Panc1 (cell line): ENCODE measurements around the gene PSMA6.
"Not testable (repeated sequence)": the region's sequence is repeated elsewhere in the genome, so short reads cannot be mapped to it uniquely, and the experiment has no call there.

ENCODE experiments used
- CTCF ChIP-seq: fragments of 450-650 bp; IDR thresholded peaks from 2 replicates; pipeline ENCODE4 v1.5.1; 2017; ENCODE audit warnings: mild to moderate bottlenecking
- REST ChIP-seq, 2 experiments: IDR thresholded peaks; 2 replicates each; pipeline ENCODE4 v1.6.1; 2011 to 2012; ENCODE audit warnings: low read depth in 2 of 2, control low read depth in 1 of 2, low read length in 1 of 2, mild to moderate bottlenecking in 1 of 2, moderate library complexity in 1 of 2; ENCODE audit not compliant: insufficient read depth in 1 of 2
- SIN3A ChIP-seq: IDR thresholded peaks from 2 replicates; pipeline ENCODE4 v1.6.1; 2012; ENCODE audit warnings: low read depth, mild to moderate bottlenecking, low read length, moderate library complexity, borderline replicate concordance; ENCODE audit not compliant: insufficient read depth
- TCF7L2 ChIP-seq: IDR thresholded peaks from 2 replicates; pipeline ENCODE4 v1.6.1; 2011; ENCODE audit warnings: mild to moderate bottlenecking, low read depth, low read length, inconsistent platforms

GRCh38 chr14:35359655-35360054 is 67.5 kb downstream of the PSMA6 start:
- not testable (repeated sequence) for TF ChIP-seq CTCF; SIN3A; TCF7L2; REST (IDR thresholded peaks at IDR 0.05; ENCODE audit: insufficient read depth in 1 of 2, low read depth in 2 of 2, low read length in 1 of 2)
